Lower lobe of right lung (tissue), 2 donors: ENCODE data around the gene SLC25A11. TPM values are rescaled to one million over a fixed set of nuclear protein-coding genes. Genes with fewer than 3 reads are reported as not detected.
"Not testable (repeated sequence)": the region's sequence is repeated elsewhere in the genome, so short reads cannot be mapped to it uniquely, and the experiment has no call there.

Experiments
- ATAC-seq, 2 donors: fragments of 200-7000 bp; cut with Tn5 transposase; one replicate each; pipeline ENCODE4 v1.9.1; 2020 to 2022; ENCODE audit warnings: mild to moderate bottlenecking in 2 of 2, moderate library complexity in 2 of 2
- DNase-seq: peaks from one replicate; pipeline ENCODE4 v3.0.0-alpha.2; 2020
- H3K27ac ChIP-seq: fragments of 200-600 bp; one replicate; pipeline ENCODE4 v1.8.0; 2022
- H3K27me3 ChIP-seq: fragments of 200-600 bp; one replicate; pipeline ENCODE4 v1.8.0; 2022; ENCODE audit warnings: low read depth
- H3K36me3 ChIP-seq: fragments of 200-600 bp; one replicate; pipeline ENCODE4 v1.8.0; 2022; ENCODE audit warnings: mild to moderate bottlenecking
- H3K4me1 ChIP-seq: fragments of 200-600 bp; one replicate; pipeline ENCODE4 v1.8.0; 2022
- H3K4me3 ChIP-seq: fragments of 200-600 bp; one replicate; pipeline ENCODE4 v1.8.0; 2022; ENCODE audit warnings: mild to moderate bottlenecking
- H3K9me3 ChIP-seq: fragments of 200-600 bp; one replicate; pipeline ENCODE4 v1.8.0; 2022
- intact Hi-C: fragments of 100-400 bp; cut with DNase I; formaldehyde crosslinking; loops from one replicate; pipeline ENCODE4 v1.11.0; 2022
- total RNA-seq: library from RNA; stranded (reverse); fragmentation: NEBNext Ultra II Directional; extraction: Animal tissue kit (Norgen Biotek cat#: 25700); gene quantifications from one replicate; pipeline ENCODE4 v1.2.1, GENCODE V29; 2021
- TF ChIP-seq, protein P1 (sequence below): fragments of 200-600 bp; IDR thresholded peaks from one replicate; pipeline ENCODE4 v1.8.0; 2022; ENCODE audit warnings: antibody characterized with exemption, mild to moderate bottlenecking
- donor health status: DM: no; HTN: yes; CAD: no; lungs with severe emphysema.

SLC25A11 gene
- total RNA-seq, 1 donor from 2014 or later: 59.9 TPM

DNA sequence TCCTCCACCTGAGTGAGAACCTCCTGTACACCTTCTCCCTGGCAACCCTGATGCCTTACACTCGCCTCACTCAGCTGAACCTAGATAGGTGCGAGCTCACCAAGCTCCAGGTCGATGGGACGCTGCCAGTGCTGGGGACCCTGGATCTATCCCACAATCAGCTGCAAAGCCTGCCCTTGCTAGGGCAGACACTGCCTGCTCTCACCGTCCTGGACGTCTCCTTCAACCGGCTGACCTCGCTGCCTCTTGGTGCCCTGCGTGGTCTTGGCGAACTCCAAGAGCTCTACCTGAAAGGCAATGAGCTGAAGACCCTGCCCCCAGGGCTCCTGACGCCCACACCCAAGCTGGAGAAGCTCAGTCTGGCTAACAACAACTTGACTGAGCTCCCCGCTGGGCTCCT, 7.1 kb downstream of the SLC25A11 start:
- Histone ChIP-seq H3K27me3 (no peaks in the 10 kb centered on the region), H3K27ac (no peak overlapping the region), H3K9me3 (no peaks in the 10 kb centered on the region), H3K4me1 (peaks cover 10% of the 10 kb centered on the region), H3K36me3 (peaks cover 20% of the 10 kb centered on the region), H3K4me3 (no peak overlapping the region)
- TF ChIP-seq, protein P1, sequence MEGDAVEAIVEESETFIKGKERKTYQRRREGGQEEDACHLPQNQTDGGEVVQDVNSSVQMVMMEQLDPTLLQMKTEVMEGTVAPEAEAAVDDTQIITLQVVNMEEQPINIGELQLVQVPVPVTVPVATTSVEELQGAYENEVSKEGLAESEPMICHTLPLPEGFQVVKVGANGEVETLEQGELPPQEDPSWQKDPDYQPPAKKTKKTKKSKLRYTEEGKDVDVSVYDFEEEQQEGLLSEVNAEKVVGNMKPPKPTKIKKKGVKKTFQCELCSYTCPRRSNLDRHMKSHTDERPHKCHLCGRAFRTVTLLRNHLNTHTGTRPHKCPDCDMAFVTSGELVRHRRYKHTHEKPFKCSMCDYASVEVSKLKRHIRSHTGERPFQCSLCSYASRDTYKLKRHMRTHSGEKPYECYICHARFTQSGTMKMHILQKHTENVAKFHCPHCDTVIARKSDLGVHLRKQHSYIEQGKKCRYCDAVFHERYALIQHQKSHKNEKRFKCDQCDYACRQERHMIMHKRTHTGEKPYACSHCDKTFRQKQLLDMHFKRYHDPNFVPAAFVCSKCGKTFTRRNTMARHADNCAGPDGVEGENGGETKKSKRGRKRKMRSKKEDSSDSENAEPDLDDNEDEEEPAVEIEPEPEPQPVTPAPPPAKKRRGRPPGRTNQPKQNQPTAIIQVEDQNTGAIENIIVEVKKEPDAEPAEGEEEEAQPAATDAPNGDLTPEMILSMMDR: no peak
- intact Hi-C loops: no loop called here
- no peak for ATAC-seq
- DNase-seq: no peak

DNA sequence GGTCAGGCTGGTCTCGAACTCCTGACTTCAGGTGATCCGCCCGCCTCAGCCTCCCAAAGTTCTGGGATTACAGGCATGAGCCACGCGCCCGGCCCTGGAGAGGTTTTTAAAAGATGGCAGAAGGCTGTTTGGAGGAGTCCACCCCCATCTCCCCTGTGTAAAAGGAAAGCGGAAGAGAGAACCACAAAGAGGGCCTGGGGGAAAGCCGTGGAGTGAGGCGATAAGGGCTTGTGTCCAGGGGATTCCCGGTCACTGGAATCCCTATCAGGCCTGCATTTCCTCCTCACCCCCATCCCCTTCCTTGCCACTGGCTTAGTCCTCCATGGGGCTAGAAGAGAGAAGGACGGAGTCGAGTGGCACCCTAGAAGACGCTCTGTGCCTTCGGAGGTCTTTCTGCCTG, 7.9 kb downstream of the SLC25A11 start, which contains the start of gene GP1BA:
TSS of gene GP1BA (plus strand) at position 315 of the 400 bp plus-strand sequence. CDS start 328 bp downstream, outside the sequence.
- ATAC-seq (no peak), DNase-seq (no peak)
- Histone ChIP-seq H3K27me3 (no peaks in the 10 kb centered on the region), H3K4me3 (no peak within 1 kb of the TSS), H3K9me3 (no peaks in the 10 kb centered on the region), H3K27ac (no peak within 1 kb of the TSS), H3K36me3 (peaks cover 12% of the 10 kb centered on the region), H3K4me1 (peaks cover 8% of the 10 kb centered on the region)
- intact Hi-C loops: no loop called here
- TF ChIP-seq, protein P1: no peak

DNA sequence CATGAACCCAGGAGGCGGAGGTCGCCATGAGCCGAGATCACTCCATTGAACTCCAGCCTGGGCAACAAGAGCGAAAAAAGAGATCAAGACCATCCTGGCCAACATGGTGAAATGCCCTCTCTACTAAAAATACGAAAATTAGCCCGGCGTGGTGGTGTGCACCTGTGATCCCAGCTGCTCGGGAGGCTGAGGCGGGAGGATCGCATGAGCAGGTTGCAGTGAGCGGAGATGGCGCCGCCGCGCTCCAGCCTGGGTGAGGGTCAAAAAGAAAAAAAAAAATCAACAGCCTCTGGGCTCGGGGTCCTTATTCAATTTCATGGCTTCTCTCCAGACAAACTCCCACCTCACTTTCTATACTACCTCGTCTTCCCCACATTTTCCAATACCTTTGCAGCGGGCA, 11.0 kb downstream of the SLC25A11 start:
- TF ChIP-seq, protein P1: no peak
- H3K4me3 ChIP-seq: no peak overlapping the region
- H3K27ac ChIP-seq: no peak overlapping the region
- intact Hi-C loops: no loop called here
- no peak for DNase-seq
- no peaks in the 10 kb centered on the region for H3K36me3 ChIP-seq
- ATAC-seq: no peak
- H3K4me1 ChIP-seq: no peaks in the 10 kb centered on the region
- no peaks in the 10 kb centered on the region for H3K27me3 ChIP-seq
- H3K9me3 ChIP-seq: no peaks in the 10 kb centered on the region

DNA sequence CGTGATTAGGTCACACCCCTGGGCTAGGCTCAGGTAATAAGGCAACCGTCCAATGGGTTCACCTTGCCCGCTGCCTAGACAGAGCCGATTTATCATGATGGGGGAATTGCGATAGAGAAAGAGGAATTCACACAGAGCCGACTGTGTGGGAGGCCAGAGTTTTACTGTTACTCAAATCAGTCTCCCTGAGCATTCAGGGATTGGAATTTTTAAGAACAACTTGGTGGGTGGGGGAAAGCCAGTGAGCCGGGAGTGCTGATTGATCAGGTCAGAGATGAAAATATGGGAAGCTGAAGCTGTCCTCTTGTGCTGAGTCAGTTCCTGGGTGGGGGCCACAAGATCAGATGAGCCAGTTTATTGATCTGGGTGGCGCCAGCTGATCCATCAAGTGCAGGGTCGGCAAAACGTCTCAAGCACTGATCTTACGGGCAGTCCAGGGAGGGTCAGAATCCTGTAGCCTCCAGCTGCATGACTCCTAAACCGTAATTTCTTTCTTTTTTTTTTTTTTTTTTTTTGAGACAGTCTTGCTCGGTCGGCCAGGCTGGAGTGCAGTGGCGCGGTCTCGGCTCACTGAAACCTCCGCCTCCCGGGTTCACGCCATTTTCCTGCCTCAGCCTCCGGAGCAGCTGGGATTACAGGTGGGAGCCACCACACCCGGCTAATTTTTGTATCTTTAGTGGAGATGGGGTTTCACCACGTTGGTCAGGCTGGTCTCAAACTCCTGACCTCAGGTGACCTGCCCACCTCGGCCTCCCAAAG, 13.1 kb downstream of the SLC25A11 start:
- ATAC-seq, intact Hi-C loops, H3K4me1 ChIP-seq, H3K27ac ChIP-seq, H3K27me3 ChIP-seq, H3K4me3 ChIP-seq, H3K36me3 ChIP-seq, H3K9me3 ChIP-seq: not testable (repeated sequence)
- peak; percentile 19 for DNase-seq

DNA sequence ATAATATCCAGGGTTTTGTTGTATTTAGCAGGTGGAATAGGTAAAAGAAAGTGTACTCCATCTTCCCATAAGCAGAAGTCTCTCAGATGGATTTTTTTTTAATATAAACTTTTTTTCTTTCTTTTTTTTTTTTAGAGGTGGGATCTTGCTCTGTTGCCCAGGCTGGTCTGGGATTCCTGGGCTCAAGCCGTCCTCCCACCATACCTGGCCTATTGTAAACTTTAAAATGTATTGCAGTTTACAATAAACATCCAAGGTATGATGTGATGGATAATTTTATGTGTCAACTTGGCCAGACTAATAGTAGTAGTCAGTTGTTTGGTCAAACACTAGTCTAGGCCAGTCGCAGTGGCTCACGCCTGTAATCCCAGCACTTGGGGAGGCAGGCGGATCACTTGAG, 18.5 kb downstream of the SLC25A11 start:
- intact Hi-C loops: no loop called here
- no peaks in the 10 kb centered on the region for H3K9me3 ChIP-seq
- no peaks in the 10 kb centered on the region for H3K36me3 ChIP-seq
- TF ChIP-seq, protein P1: no peak
- no peak overlapping the region for H3K27ac ChIP-seq
- no peak overlapping the region for H3K4me3 ChIP-seq
- no peaks in the 10 kb centered on the region for H3K27me3 ChIP-seq
- H3K4me1 ChIP-seq: peaks cover 11% of the 10 kb centered on the region
- no peak for ATAC-seq
- no peak for DNase-seq

DNA sequence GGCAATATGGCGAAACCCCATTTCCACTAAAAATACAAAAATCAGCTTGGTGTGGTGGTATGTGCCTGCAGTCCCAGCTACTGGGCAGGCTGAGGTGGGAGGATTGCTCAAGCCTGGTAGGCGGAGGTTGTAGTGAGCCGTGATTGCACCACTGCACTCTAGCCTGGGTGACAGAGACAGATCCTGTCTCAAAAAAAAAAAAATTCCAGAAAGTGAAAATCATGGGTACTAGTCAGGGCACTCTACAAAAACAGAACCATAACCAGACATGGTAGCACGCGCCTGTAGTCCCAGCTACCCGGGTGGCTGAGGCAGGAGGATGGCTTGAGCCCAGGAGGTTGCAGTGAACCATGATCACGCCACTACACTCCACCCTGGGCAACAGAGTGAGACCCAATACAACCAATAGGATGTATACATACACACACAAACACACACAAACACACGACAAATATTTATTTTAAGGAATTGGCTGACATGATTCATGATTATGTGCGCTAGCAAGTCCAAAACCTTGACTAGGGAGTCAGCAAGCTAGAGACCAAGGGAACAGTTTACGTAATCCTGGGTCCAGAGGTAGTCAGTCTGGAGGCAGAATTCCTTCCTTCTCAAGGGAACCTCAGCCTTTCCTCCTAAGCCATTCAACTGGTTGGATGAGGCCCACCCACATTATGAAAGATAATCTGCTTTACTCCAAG, 19.3 kb downstream of the SLC25A11 start:
- Histone ChIP-seq H3K36me3 (no peaks in the 10 kb centered on the region), H3K4me3 (no peak overlapping the region), H3K4me1 (peaks cover 11% of the 10 kb centered on the region), H3K27ac (peak overlapping the region; percentile 24), H3K9me3 (no peaks in the 10 kb centered on the region), H3K27me3 (no peaks in the 10 kb centered on the region)
- DNase-seq (peak; percentile 84), ATAC-seq (peak; percentile 77 to 93)
- intact Hi-C loops: no loop called here
- TF ChIP-seq, protein P1: no peak
